GM12878 (cell line): Measurements from ENCODE around the gene GCA. TPM values are rescaled to one million over a fixed set of nuclear protein-coding genes. Genes with fewer than 3 reads are reported as not detected.

Experiments used
- ATAC-seq: fragments of 200-7000 bp; cut with Tn5 transposase; 3 replicates; pipeline ENCODE4 v1.9.1; 2020; ENCODE audit warnings: mild to moderate bottlenecking, moderate library complexity
- BruUV-seq: library from RNA; stranded (reverse); fragments of 400-500 nt; replicated peaks from 2 replicates; lab custom pipeline; 2021; lab: Mats Ljungman, UMichigan
- CTCF ChIA-PET: fragments of 300-600 bp; sonication (Branson Sonifier 250); formaldehyde crosslinking; extraction: SDS; loops from one replicate; lab custom pipeline; 2021; ENCODE audit warnings: inconsistent platforms; lab: Yijun Ruan, JAX
- POLR2A ChIA-PET: fragments of 350-600 bp; formaldehyde crosslinking; extraction: SDS; loops from one replicate; lab custom pipeline; 2021; ENCODE audit warnings: inconsistent platforms; lab: Charles Lee
- RAD21 ChIA-PET: fragments of 300-600 bp; sonication (Branson Sonifier 250); formaldehyde crosslinking; loops from one replicate; lab custom pipeline; 2023; ENCODE audit warnings: antibody characterized with exemption; ENCODE audit not compliant: unreplicated experiment; lab: Charles Lee
- SMC1A ChIA-PET: fragments of 300-600 bp; sonication (Branson Sonifier 250); formaldehyde crosslinking; loops from one replicate; lab custom pipeline; 2023; ENCODE audit not compliant: unreplicated experiment, uncharacterized antibody; lab: Charles Lee
- DNase-seq: peaks from one replicate; pipeline ENCODE4 v3.0.0-alpha.2; 2011; ENCODE audit warnings: low read depth, low spot score
- FAIRE-seq: peaks from 3 replicates; lab custom pipeline; 2011; peaks lifted over from hg19 to GRCh38; lab: Jason Lieb, UNC
- H2AFZ ChIP-seq: 2 replicates; pipeline ENCODE4 v1.6.0; 2011; ENCODE audit warnings: low read depth, low read length, control low read depth; ENCODE audit not compliant: control insufficient read depth
- H3K27ac ChIP-seq: 2 replicates; pipeline ENCODE4 v1.5.1; 2011; ENCODE audit warnings: control low read depth; ENCODE audit not compliant: control insufficient read depth, insufficient read depth
- H3K27me3 ChIP-seq, 2 experiments: replicated peaks in 1 of 2; 2 replicates each; pipeline versions ENCODE4 v1.6.0 to v1.6.1; 2011; ENCODE audit warnings: low read length in 1 of 2; ENCODE audit not compliant: control insufficient read depth in 2 of 2, insufficient read depth in 2 of 2
- H3K36me3 ChIP-seq, 2 experiments: 2 replicates each; pipeline ENCODE4 v1.5.1; 2011; ENCODE audit warnings: low read length in 1 of 2; ENCODE audit not compliant: control insufficient read depth in 2 of 2, insufficient read depth in 2 of 2
- H3K4me1 ChIP-seq: 2 replicates; pipeline ENCODE4 v1.6.1; 2011; ENCODE audit warnings: mild to moderate bottlenecking, low read length, moderate library complexity, mixed read lengths; ENCODE audit not compliant: control insufficient read depth, insufficient read depth
- H3K4me2 ChIP-seq: 2 replicates; pipeline ENCODE4 v1.6.0; 2011; ENCODE audit warnings: control low read depth; ENCODE audit not compliant: control insufficient read depth, insufficient read depth
- H3K4me3 ChIP-seq: fragments of 200-600 bp; sonication (generic); 2 replicates; pipeline ENCODE4 v1.5.1; 2016
- H3K79me2 ChIP-seq: 2 replicates; pipeline ENCODE4 v1.6.0; 2011; ENCODE audit warnings: low read length; ENCODE audit not compliant: control insufficient read depth, insufficient read depth
- H3K9ac ChIP-seq: 2 replicates; pipeline ENCODE4 v1.8.0; 2011; ENCODE audit warnings: low read length, control low read depth, mixed read lengths; ENCODE audit not compliant: control insufficient read depth, insufficient read depth
- H3K9me3 ChIP-seq: replicated peaks from 3 replicates; pipeline ENCODE4 v1.5.1; 2011; ENCODE audit warnings: mild to moderate bottlenecking, low read length; ENCODE audit not compliant: control insufficient read depth, insufficient read depth
- H4K20me1 ChIP-seq: 2 replicates; pipeline ENCODE4 v1.6.0; 2011; ENCODE audit not compliant: control insufficient read depth, insufficient read depth
- BACH1 ChIP-seq: fragments of 450-650 bp; IDR thresholded peaks from 2 replicates; pipeline ENCODE4 v1.6.1; 2017; ENCODE audit warnings: mild to moderate bottlenecking, borderline replicate concordance
- E2F4 ChIP-seq: IDR thresholded peaks from 2 replicates; pipeline ENCODE4 v1.6.1; 2012; ENCODE audit warnings: low read depth, low read length, improper control_type of control experiment
- EED ChIP-seq: sonication (generic); IDR thresholded peaks from 2 replicates; pipeline ENCODE4 v1.6.1; 2016; ENCODE audit warnings: antibody characterized with exemption, low read depth
- HDGF ChIP-seq: fragments of 450-650 bp; IDR thresholded peaks from 2 replicates; pipeline ENCODE4 v1.6.1; 2016; ENCODE audit warnings: antibody characterized with exemption
- JUND ChIP-seq: IDR thresholded peaks from 2 replicates; pipeline ENCODE4 v1.6.1; 2012; ENCODE audit warnings: low read depth, mild to moderate bottlenecking, low read length, improper control_type of control experiment, moderate library complexity
- MEF2A ChIP-seq: IDR thresholded peaks from 2 replicates; pipeline ENCODE4 v1.6.1; 2011; ENCODE audit warnings: low read depth, mild to moderate bottlenecking, low read length, moderate library complexity; ENCODE audit not compliant: insufficient read depth
- MYB ChIP-seq: fragments of 150-350 bp; IDR thresholded peaks from 2 replicates; pipeline ENCODE4 v1.6.1; 2014; ENCODE audit warnings: mild to moderate bottlenecking, low read depth, low read length, borderline replicate concordance
- PAX8 ChIP-seq: fragments of 450-650 bp; IDR thresholded peaks from 2 replicates; pipeline ENCODE4 v1.6.1; 2017; ENCODE audit warnings: mild to moderate bottlenecking, moderate library complexity
- SREBF2 ChIP-seq: IDR thresholded peaks from 2 replicates; pipeline ENCODE4 v1.6.1; 2012; ENCODE audit warnings: mild to moderate bottlenecking, low read length
- TCF12 ChIP-seq: IDR thresholded peaks from 2 replicates; pipeline ENCODE4 v1.6.1; 2011; ENCODE audit warnings: low read depth, mild to moderate bottlenecking, low read length
- USF2 ChIP-seq: IDR thresholded peaks from 2 replicates; pipeline ENCODE4 v1.6.1; 2011; ENCODE audit warnings: low read depth, low read length, improper control_type of control experiment, borderline replicate concordance
- in situ Hi-C: fragments of 300-500 bp; cut with MboI; formaldehyde crosslinking; loops from 9 replicates; pipeline ENCODE4 v1.14.3; 2018; ENCODE audit warnings: mixed read lengths
- intact Hi-C: fragments of 100-400 bp; cut with micrococcal nuclease; formaldehyde crosslinking; loops from one replicate; pipeline ENCODE4 v1.14.2; 2022; ENCODE audit not compliant: unreplicated experiment
- polyA plus RNA-seq, 11 experiments: library from polyadenylated mRNA; depleted of rRNA in 4 of 11; unstranded in 6 of 11; stranded (reverse) in 5 of 11; fragments of >200 nt; fragmentation: Nextera tagmentation in 4 of 11; fragmentation: Illumina TruSeq in 1 of 11; extraction: Ambion mirVana in 4 of 11; extraction: Trizol in 1 of 11; gene quantifications; 1 replicate in 1 of 11; 2 replicates in 10 of 11; pipeline versions ENCODE4 v1.2.1 to v1.2.3, GENCODE V29; 2011 to 2016; ENCODE audit warnings: inconsistent platforms in 2 of 11, missing spikeins in 2 of 11, low read depth in 1 of 11
- total RNA-seq, 4 experiments: library from RNA; depleted of rRNA in 3 of 4; stranded (reverse); fragments of >200 nt in 3 of 4; fragmentation: Illumina TruSeq in 1 of 4; extraction: Trizol in 1 of 4; gene quantifications; 2 replicates each; pipeline versions ENCODE4 v1.2.1 to v1.2.3, GENCODE V29; 2013 to 2021
- TF ChIP-seq, protein P1 (sequence below): fragments of 150-350 bp; IDR thresholded peaks from 2 replicates; pipeline ENCODE4 v1.6.1; 2016; ENCODE audit warnings: low read depth, low read length
- TF ChIP-seq, protein P2 (sequence below): fragments of 150-350 bp; IDR thresholded peaks from 2 replicates; pipeline ENCODE4 v1.6.1; 2014; ENCODE audit warnings: mild to moderate bottlenecking, low read depth, low read length
- TF ChIP-seq, protein P3 (sequence below): IDR thresholded peaks from 2 replicates; pipeline ENCODE4 v1.6.1; 2011; ENCODE audit warnings: low read depth, mild to moderate bottlenecking, low read length, moderate library complexity, borderline replicate concordance; ENCODE audit errors: extremely low read depth

Gene GCA
- total and polyA plus RNA-seq, 10 of the 15 experiments (the other 5 are each of a cell fraction or from before 2014, with no cell fraction given): 20.6 to 81.9 (median 32.0) TPM

GRCh38 chr2:162340822-162341221, 3.1 kb upstream of the GCA start:
- no peaks in the 10 kb centered on the region for H3K9me3 ChIP-seq
- H3K27me3 ChIP-seq: no peaks in the 10 kb centered on the region
- peaks cover 0 to 5% of the 10 kb centered on the region in 2 experiments; a peak in 1 of 4 replicates for H3K36me3 ChIP-seq
- intact Hi-C loops: no loop called here
- no peak overlapping the region for H3K27ac ChIP-seq
- SMC1A ChIA-PET: interaction anchor here (0.6 to 1.0 kb wide), 2 partner anchors 19 to 43 kb away, joined by 3 to 4 read pairs; no protein-coding TSS in a partner anchor
- TF ChIP-seq PAX8 (no peak), HDGF (no peak), SREBF2 (no peak), E2F4 (no peak), MYB (no peak), BACH1 (no peak), USF2 (no peak), EED (no peak), MEF2A (no peak), TCF12 (no peak), JUND (no peak)
- TF ChIP-seq, protein P1, sequence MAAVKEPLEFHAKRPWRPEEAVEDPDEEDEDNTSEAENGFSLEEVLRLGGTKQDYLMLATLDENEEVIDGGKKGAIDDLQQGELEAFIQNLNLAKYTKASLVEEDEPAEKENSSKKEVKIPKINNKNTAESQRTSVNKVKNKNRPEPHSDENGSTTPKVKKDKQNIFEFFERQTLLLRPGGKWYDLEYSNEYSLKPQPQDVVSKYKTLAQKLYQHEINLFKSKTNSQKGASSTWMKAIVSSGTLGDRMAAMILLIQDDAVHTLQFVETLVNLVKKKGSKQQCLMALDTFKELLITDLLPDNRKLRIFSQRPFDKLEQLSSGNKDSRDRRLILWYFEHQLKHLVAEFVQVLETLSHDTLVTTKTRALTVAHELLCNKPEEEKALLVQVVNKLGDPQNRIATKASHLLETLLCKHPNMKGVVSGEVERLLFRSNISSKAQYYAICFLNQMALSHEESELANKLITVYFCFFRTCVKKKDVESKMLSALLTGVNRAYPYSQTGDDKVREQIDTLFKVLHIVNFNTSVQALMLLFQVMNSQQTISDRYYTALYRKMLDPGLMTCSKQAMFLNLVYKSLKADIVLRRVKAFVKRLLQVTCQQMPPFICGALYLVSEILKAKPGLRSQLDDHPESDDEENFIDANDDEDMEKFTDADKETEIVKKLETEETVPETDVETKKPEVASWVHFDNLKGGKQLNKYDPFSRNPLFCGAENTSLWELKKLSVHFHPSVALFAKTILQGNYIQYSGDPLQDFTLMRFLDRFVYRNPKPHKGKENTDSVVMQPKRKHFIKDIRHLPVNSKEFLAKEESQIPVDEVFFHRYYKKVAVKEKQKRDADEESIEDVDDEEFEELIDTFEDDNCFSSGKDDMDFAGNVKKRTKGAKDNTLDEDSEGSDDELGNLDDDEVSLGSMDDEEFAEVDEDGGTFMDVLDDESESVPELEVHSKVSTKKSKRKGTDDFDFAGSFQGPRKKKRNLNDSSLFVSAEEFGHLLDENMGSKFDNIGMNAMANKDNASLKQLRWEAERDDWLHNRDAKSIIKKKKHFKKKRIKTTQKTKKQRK: no peak
- TF ChIP-seq, protein P2, sequence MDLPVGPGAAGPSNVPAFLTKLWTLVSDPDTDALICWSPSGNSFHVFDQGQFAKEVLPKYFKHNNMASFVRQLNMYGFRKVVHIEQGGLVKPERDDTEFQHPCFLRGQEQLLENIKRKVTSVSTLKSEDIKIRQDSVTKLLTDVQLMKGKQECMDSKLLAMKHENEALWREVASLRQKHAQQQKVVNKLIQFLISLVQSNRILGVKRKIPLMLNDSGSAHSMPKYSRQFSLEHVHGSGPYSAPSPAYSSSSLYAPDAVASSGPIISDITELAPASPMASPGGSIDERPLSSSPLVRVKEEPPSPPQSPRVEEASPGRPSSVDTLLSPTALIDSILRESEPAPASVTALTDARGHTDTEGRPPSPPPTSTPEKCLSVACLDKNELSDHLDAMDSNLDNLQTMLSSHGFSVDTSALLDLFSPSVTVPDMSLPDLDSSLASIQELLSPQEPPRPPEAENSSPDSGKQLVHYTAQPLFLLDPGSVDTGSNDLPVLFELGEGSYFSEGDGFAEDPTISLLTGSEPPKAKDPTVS: no peak
- TF ChIP-seq, protein P3, sequence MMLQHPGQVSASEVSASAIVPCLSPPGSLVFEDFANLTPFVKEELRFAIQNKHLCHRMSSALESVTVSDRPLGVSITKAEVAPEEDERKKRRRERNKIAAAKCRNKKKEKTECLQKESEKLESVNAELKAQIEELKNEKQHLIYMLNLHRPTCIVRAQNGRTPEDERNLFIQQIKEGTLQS: no peak
- POLR2A ChIA-PET: interaction anchor here (1.1 kb wide), 1 partner anchor 22 kb away, joined by 4 read pairs; the partner anchor contains the start of gene IFIH1
- in situ Hi-C loops: no loop called here
- no peaks in the 10 kb centered on the region for H4K20me1 ChIP-seq
- ATAC-seq (no peak), DNase-seq (no peak), FAIRE-seq (no peak)
- no peak overlapping the region for H3K9ac ChIP-seq
- no peak overlapping the region for H3K4me3 ChIP-seq
- H3K4me1 ChIP-seq: no peaks in the 10 kb centered on the region
- peaks cover 10% of the 10 kb centered on the region for H3K79me2 ChIP-seq
- CTCF ChIA-PET: interaction anchor here (0.8 to 1.8 kb wide), 2 partner anchors 12 to 120 kb away, joined by 3 to 6 read pairs; no protein-coding TSS in a partner anchor
- no TSS peak for BruUV-seq
- H2AFZ ChIP-seq: no peak overlapping the region
- H3K4me2 ChIP-seq: no peak overlapping the region
- RAD21 ChIA-PET: no interaction called here
